RCC 7860 (cell line): ENCODE results near the gene PTPRN2.

Source experiments
- DNase-seq: peaks from one replicate; pipeline ENCODE4 v3.0.0-alpha.2; 2015; ENCODE audit warnings: low spot score
- FAIRE-seq: peaks from 2 replicates; lab custom pipeline; 2012; peaks lifted over from hg19 to GRCh38; lab: Jason Lieb, UNC

PTPRN2 gene

GRCh38 chr7:157874208-157874816, 713.3 kb downstream of the PTPRN2 start:
- FAIRE-seq (no peak), DNase-seq (no peak)

- FAIRE-seq (no peak), DNase-seq (no peak)
Observed at GRCh38 chr7:157873664-157874063, 714.0 kb downstream of the PTPRN2 start.

GRCh38 chr7:157873181-157873580, 714.4 kb downstream of the PTPRN2 start:
- FAIRE-seq (no peak), DNase-seq (no peak)

GRCh38 chr7:157872447-157872846, 715.2 kb downstream of the PTPRN2 start:
- FAIRE-seq (no peak), DNase-seq (no peak)

GRCh38 chr7:157871681-157872080, 715.9 kb downstream of the PTPRN2 start:
- no peak for DNase-seq
- no peak for FAIRE-seq

GRCh38 chr7:157870644-157871290, 716.9 kb downstream of the PTPRN2 start:
- DNase-seq, result no peak
- FAIRE-seq, result no peak

- DNase-seq (no peak), FAIRE-seq (no peak)
Observed at GRCh38 chr7:157869793-157870192, 717.8 kb downstream of the PTPRN2 start.

GRCh38 chr7:157867685-157868305, 719.8 kb downstream of the PTPRN2 start:
- FAIRE-seq, result no peak

GRCh38 chr7:157866336-157866924, 721.2 kb downstream of the PTPRN2 start:
- no peak for FAIRE-seq

More at GRCh38 chr7:157867685-157868305, 719.8 kb downstream of the PTPRN2 start:
- DNase-seq, result no peak

GRCh38 chr7:157865351-157866165, 722.1 kb downstream of the PTPRN2 start:
- no peak for FAIRE-seq

More at GRCh38 chr7:157866336-157866924, 721.2 kb downstream of the PTPRN2 start:
- no peak for DNase-seq

GRCh38 chr7:157864911-157865310, 722.7 kb downstream of the PTPRN2 start:
- DNase-seq, result no peak
- no peak for FAIRE-seq

More at GRCh38 chr7:157865351-157866165, 722.1 kb downstream of the PTPRN2 start:
- DNase-seq, result no peak

GRCh38 chr7:157863906-157864810, 723.5 kb downstream of the PTPRN2 start:
- FAIRE-seq (no peak), DNase-seq (no peak)

GRCh38 chr7:157863176-157863575, 724.4 kb downstream of the PTPRN2 start:
- FAIRE-seq, result no peak
- DNase-seq, result no peak

- DNase-seq (no peak), FAIRE-seq (no peak)
Observed at GRCh38 chr7:157862731-157863130, 724.9 kb downstream of the PTPRN2 start.

- FAIRE-seq, result no peak
Observed at GRCh38 chr7:157861551-157861950, 726.1 kb downstream of the PTPRN2 start.

GRCh38 chr7:157861031-157861491, 726.6 kb downstream of the PTPRN2 start:
- FAIRE-seq (no peak), DNase-seq (no peak)

More at GRCh38 chr7:157861551-157861950, 726.1 kb downstream of the PTPRN2 start:
- no peak for DNase-seq

- FAIRE-seq (no peak), DNase-seq (no peak)
Observed at GRCh38 chr7:157860406-157860805, 727.2 kb downstream of the PTPRN2 start.

GRCh38 chr7:157859915-157860314, 727.7 kb downstream of the PTPRN2 start:
- FAIRE-seq, result no peak
- no peak for DNase-seq

GRCh38 chr7:157857578-157858075, 730.0 kb downstream of the PTPRN2 start:
- FAIRE-seq (no peak), DNase-seq (no peak)
